Right ventricle myocardium inferior (tissue), 1 donor: ENCODE data around the gene SCYL1. TPM values are rescaled to one million over a fixed set of nuclear protein-coding genes. Genes with fewer than 3 reads are reported as not detected.

ENCODE experiments used
- ATAC-seq: fragments of 200-7000 bp; cut with Tn5 transposase; one replicate; pipeline ENCODE4 v1.9.1; 2020; ENCODE audit warnings: mild to moderate bottlenecking, moderate library complexity
- DNase-seq: peaks from one replicate; pipeline ENCODE4 v3.0.0; 2021; ENCODE audit errors: missing footprints
- intact Hi-C: fragments of 100-400 bp; cut with DNase I; formaldehyde crosslinking; loops from one replicate; pipeline ENCODE4 v1.11.0; 2022
- total RNA-seq: library from RNA; stranded (reverse); fragmentation: NEBNext Ultra II Directional; extraction: Animal tissue kit (Norgen Biotek cat#: 25700); gene quantifications from one replicate; pipeline ENCODE4 v1.2.1, GENCODE V29; 2021
- donor health status: DM: no; HTN: yes; CAD: no; lungs with severe emphysema.

SCYL1 gene
- total RNA-seq, 1 donor from 2014 or later = 55.6 TPM

- DNase-seq = no peak
- ATAC-seq = no peak
- intact Hi-C loops = loop anchor here (1.0 to 2.0 kb wide), 3 partner anchors 29 to 73 kb away; partner anchors contain the start of genes MAP3K11, PCNX3 and ZNRD2
These were observed 16.5 kb downstream of the SCYL1 start for GRCh38 chr11:65541093-65541982.

GRCh38 chr11:65542738-65543390 lies 18.0 kb downstream of the SCYL1 start:
- ATAC-seq (no peak), DNase-seq (no peak)
- intact Hi-C loops = no loop called here

GRCh38 chr11:65545853-65546216 lies 21.0 kb downstream of the SCYL1 start:
- ATAC-seq = no peak
- intact Hi-C loops = no loop called here
- no peak for DNase-seq

- intact Hi-C loops = no loop called here
- peak; percentile 95 for DNase-seq
- peak; percentile 68 for ATAC-seq
These were observed 21.5 kb downstream of the SCYL1 start for GRCh38 chr11:65546217-65546958.

GRCh38 chr11:65547446-65548125 lies 22.7 kb downstream of the SCYL1 start:
- intact Hi-C loops = no loop called here
- peak; percentile 40 for DNase-seq
- ATAC-seq = no peak

GRCh38 chr11:65548395-65548794 lies 23.5 kb downstream of the SCYL1 start:
- intact Hi-C loops = no loop called here
- ATAC-seq (no peak), DNase-seq (no peak)

GRCh38 chr11:65549096-65549495 lies 24.2 kb downstream of the SCYL1 start:
- intact Hi-C loops = no loop called here
- ATAC-seq (no peak), DNase-seq (no peak)

- DNase-seq (no peak), ATAC-seq (peak; percentile 32)
- intact Hi-C loops = no loop called here
These were observed 26.9 kb downstream of the SCYL1 start for GRCh38 chr11:65551572-65552387.

GRCh38 chr11:65552388-65552951 lies 27.6 kb downstream of the SCYL1 start:
- DNase-seq (no peak), ATAC-seq (no peak)
- intact Hi-C loops = no loop called here

GRCh38 chr11:65553301-65554001 lies 28.6 kb downstream of the SCYL1 start:
- intact Hi-C loops = no loop called here
- DNase-seq (peak; percentile 64), ATAC-seq (no peak)

GRCh38 chr11:65554057-65554818 lies 29.4 kb downstream of the SCYL1 start:
- ATAC-seq (no peak), DNase-seq (peak; percentile 26)
- intact Hi-C loops = no loop called here

- DNase-seq (peak; percentile 23), ATAC-seq (no peak)
- intact Hi-C loops = no loop called here
These were observed 30.1 kb downstream of the SCYL1 start for GRCh38 chr11:65554842-65555430.

GRCh38 chr11:65555693-65556231 lies 30.9 kb downstream of the SCYL1 start:
- ATAC-seq (no peak), DNase-seq (peak; percentile 79)
- intact Hi-C loops = no loop called here

- DNase-seq (no peak), ATAC-seq (no peak)
- intact Hi-C loops = loop anchor here (1.0 kb wide), 1 partner anchor 16 kb away; no protein-coding TSS in a partner anchor
These were observed 31.8 kb downstream of the SCYL1 start for GRCh38 chr11:65556470-65557279.
